Activated CD4-positive, alpha-beta T cell treated with anti-CD3 and anti-CD28 coated beads for 36 hours (primary cell): Measurements from ENCODE around the gene DNAI2. TPM values are rescaled to one million over a fixed set of nuclear protein-coding genes. Genes with fewer than 3 reads are reported as not detected.
"Not testable (repeated sequence)": the region's sequence is repeated elsewhere in the genome, so short reads cannot be mapped to it uniquely, and the experiment has no call there.

Experiments used
- ATAC-seq: fragments of 200-7000 bp; cut with Tn5 transposase; one replicate; pipeline ENCODE4 v1.10.0; 2021; ENCODE audit warnings: mild to moderate bottlenecking, moderate library complexity
- CTCF ChIA-PET: fragments of 350-600 bp; sonication (Branson Sonifier 250); formaldehyde crosslinking; loops from one replicate; lab custom pipeline; 2021; ENCODE audit warnings: antibody characterized with exemption; lab: Charles Lee
- POLR2A ChIA-PET: fragments of 350-600 bp; sonication (Branson Sonifier 250); formaldehyde crosslinking; loops from one replicate; lab custom pipeline; 2021; ENCODE audit warnings: antibody characterized with exemption, inconsistent platforms; lab: Charles Lee
- DNase-seq: peaks from one replicate; pipeline ENCODE4 v3.0.0-alpha.2; 2020
- H3K27ac Mint-ChIP-seq: one replicate; pipeline ENCODE4 v1.8.0; 2021; ENCODE audit warnings: mixed read lengths
- H3K27me3 Mint-ChIP-seq: one replicate; pipeline ENCODE4 v1.8.0; 2021; ENCODE audit warnings: mixed read lengths
- H3K36me3 Mint-ChIP-seq: one replicate; pipeline ENCODE4 v1.8.0; 2021; ENCODE audit warnings: low read depth, mixed read lengths
- H3K4me1 Mint-ChIP-seq: one replicate; pipeline ENCODE4 v1.8.0; 2021; ENCODE audit warnings: mixed read lengths
- H3K4me3 Mint-ChIP-seq: one replicate; pipeline ENCODE4 v1.8.0; 2021; ENCODE audit warnings: mild to moderate bottlenecking, moderate library complexity, mixed read lengths
- H3K9me3 Mint-ChIP-seq: one replicate; pipeline ENCODE4 v1.8.0; 2021; ENCODE audit warnings: low read depth, mixed read lengths
- intact Hi-C, 2 experiments: fragments of 100-400 bp; cut with DNase I in 1 of 2; cut with micrococcal nuclease in 1 of 2; formaldehyde crosslinking; loops; one replicate each; pipeline versions ENCODE4 v1.14.2 to v1.15.1; 2022 to 2024; cut with DNase I, micrococcal nuclease
- total RNA-seq, 2 experiments: library from RNA; stranded (reverse); gene quantifications; one replicate each; pipeline ENCODE4 v1.2.3, GENCODE V29; 2021

The DNAI2 gene
- total RNA-seq, 2 experiments from 2014 or later, result 0.14 to 0.49 TPM

GRCh38 chr17:74277935-74278334 is 3.9 kb downstream of the DNAI2 start:
- Mint-ChIP-seq H3K4me1 (peaks cover 42% of the 10 kb centered on the region), H3K4me3 (no peak overlapping the region), H3K9me3 (no peaks in the 10 kb centered on the region), H3K27me3 (peaks cover 2% of the 10 kb centered on the region), H3K27ac (no peak overlapping the region), H3K36me3 (no peaks in the 10 kb centered on the region)
- intact Hi-C loops, result no loop called here
- ChIA-PET CTCF (no interaction called here), POLR2A (no interaction called here)
- ATAC-seq, result no peak
- DNase-seq, result no peak

GRCh38 chr17:74279617-74280016 is 5.6 kb downstream of the DNAI2 start:
- H3K27me3 Mint-ChIP-seq, H3K36me3 Mint-ChIP-seq, DNase-seq, POLR2A ChIA-PET, ATAC-seq, H3K4me3 Mint-ChIP-seq, CTCF ChIA-PET, H3K9me3 Mint-ChIP-seq: not testable (repeated sequence)
- peaks cover 37% of the 10 kb centered on the region for H3K4me1 Mint-ChIP-seq
- H3K27ac Mint-ChIP-seq, result peak overlapping the region; percentile 74
- intact Hi-C loops, result loop anchor here (2.0 to 5.0 kb wide), 2 partner anchors 67 to 77 kb away; partner anchors contain the start of genes RPL38 (in 1 of the 2) and TTYH2 (in 1 of the 2)

GRCh38 chr17:74280093-74280513 is 6.1 kb downstream of the DNAI2 start:
- no peaks in the 10 kb centered on the region for H3K9me3 Mint-ChIP-seq
- H3K4me3 Mint-ChIP-seq, result no peak overlapping the region
- ChIA-PET POLR2A (no interaction called here), CTCF (no interaction called here)
- ATAC-seq (peak; percentile 80), DNase-seq (peak; percentile 75)
- peak overlapping the region; percentile 74 for H3K27ac Mint-ChIP-seq
- no peaks in the 10 kb centered on the region for H3K27me3 Mint-ChIP-seq
- intact Hi-C loops, result loop anchor here (2.0 to 5.0 kb wide), 2 partner anchors 68 to 77 kb away; partner anchors contain the start of genes RPL38 (in 1 of the 2) and TTYH2 (in 1 of the 2)
- H3K4me1 Mint-ChIP-seq, result peaks cover 38% of the 10 kb centered on the region
- H3K36me3 Mint-ChIP-seq, result no peaks in the 10 kb centered on the region

GRCh38 chr17:74281799-74282198 is 7.8 kb downstream of the DNAI2 start:
- H3K36me3 Mint-ChIP-seq, result no peaks in the 10 kb centered on the region
- ATAC-seq, result no peak
- ChIA-PET CTCF (interaction anchor here (0.6 to 1.4 kb wide), 4 partner anchors 11 to 89 kb away, joined by 3 to 6 read pairs (median 4); partner anchors contain the start of gene TTYH2), POLR2A (interaction anchor here (0.9 to 1.2 kb wide), 3 partner anchors 16 to 76 kb away, joined by 3 to 4 read pairs (median 4); no protein-coding TSS in a partner anchor)
- H3K27ac Mint-ChIP-seq, result peak overlapping the region; percentile 85
- no peak overlapping the region for H3K4me3 Mint-ChIP-seq
- intact Hi-C loops, result loop anchor here (2.0 to 5.0 kb wide), 3 partner anchors 17 to 79 kb away; partner anchors contain the start of genes RPL38 (in 1 of the 2) and TTYH2 (in 1 of the 2)
- no peaks in the 10 kb centered on the region for H3K27me3 Mint-ChIP-seq
- H3K9me3 Mint-ChIP-seq, result no peaks in the 10 kb centered on the region
- H3K4me1 Mint-ChIP-seq, result peaks cover 36% of the 10 kb centered on the region
- DNase-seq, result no peak

- not testable (repeated sequence) for H3K36me3 Mint-ChIP-seq, DNase-seq, H3K9me3 Mint-ChIP-seq, ATAC-seq, H3K27me3 Mint-ChIP-seq, H3K4me3 Mint-ChIP-seq
- Mint-ChIP-seq H3K4me1 (peaks cover 40% of the 10 kb centered on the region), H3K27ac (peak overlapping the region; percentile 85)
- CTCF ChIA-PET, result interaction anchor here (0.6 to 1.4 kb wide), 3 partner anchors 12 to 89 kb away, joined by 3 to 6 read pairs (median 4); no protein-coding TSS in a partner anchor
- POLR2A ChIA-PET, result interaction anchor here (1.2 kb wide), 1 partner anchor 16 kb away, joined by 3 read pairs; no protein-coding TSS in a partner anchor
- intact Hi-C loops, result loop anchor here (2.0 to 5.0 kb wide), 2 partner anchors 17 to 70 kb away; partner anchors contain the start of gene TTYH2 (in 1 of the 2)
These were observed 8.2 kb downstream of the DNAI2 start for GRCh38 chr17:74282274-74282586.

- H3K36me3 Mint-ChIP-seq, result no peaks in the 10 kb centered on the region
- H3K27ac Mint-ChIP-seq, result peak overlapping the region; percentile 85
- H3K9me3 Mint-ChIP-seq, result no peaks in the 10 kb centered on the region
- CTCF ChIA-PET, result interaction anchor here (0.5 to 1.4 kb wide), 3 partner anchors 12 to 102 kb away, joined by 3 to 6 read pairs (median 4); no protein-coding TSS in a partner anchor
- POLR2A ChIA-PET, result interaction anchor here (0.6 to 1.2 kb wide), 2 partner anchors 15 to 1093 kb away, joined by 3 read pairs; no protein-coding TSS in a partner anchor
- peak; percentile 77 for DNase-seq
- H3K27me3 Mint-ChIP-seq, result no peaks in the 10 kb centered on the region
- peak overlapping the region; percentile 44 for H3K4me3 Mint-ChIP-seq
- peak; percentile 66 for ATAC-seq
- peaks cover 44% of the 10 kb centered on the region for H3K4me1 Mint-ChIP-seq
- intact Hi-C loops, result loop anchor here (2.0 to 5.0 kb wide), 2 partner anchors 16 to 70 kb away; partner anchors contain the start of gene TTYH2 (in 1 of the 2)
These were observed 8.7 kb downstream of the DNAI2 start for GRCh38 chr17:74282587-74283370.

GRCh38 chr17:74283371-74283673 is 9.3 kb downstream of the DNAI2 start:
- POLR2A ChIA-PET, result no interaction called here
- CTCF ChIA-PET, result interaction anchor here (0.5 to 1.4 kb wide), 2 partner anchors 14 to 102 kb away, joined by 3 to 6 read pairs; no protein-coding TSS in a partner anchor
- Mint-ChIP-seq H3K4me3 (no peak overlapping the region), H3K27me3 (no peaks in the 10 kb centered on the region), H3K36me3 (no peaks in the 10 kb centered on the region), H3K9me3 (no peaks in the 10 kb centered on the region), H3K4me1 (peaks cover 49% of the 10 kb centered on the region), H3K27ac (no peak overlapping the region)
- intact Hi-C loops, result loop anchor here (2.0 to 5.0 kb wide), 2 partner anchors 15 to 71 kb away; partner anchors contain the start of gene TTYH2 (in 1 of the 2)
- DNase-seq, result no peak
- no peak for ATAC-seq

GRCh38 chr17:74287031-74287602 is 13.1 kb downstream of the DNAI2 start:
- ChIA-PET CTCF (no interaction called here), POLR2A (interaction anchor here (1.4 kb wide), 1 partner anchor 74 kb away, joined by 3 read pairs; the partner anchor contains the start of gene TTYH2)
- H3K36me3 Mint-ChIP-seq, result no peaks in the 10 kb centered on the region
- no peak for ATAC-seq
- no peak for DNase-seq
- H3K4me1 Mint-ChIP-seq, result peaks cover 49% of the 10 kb centered on the region
- H3K9me3 Mint-ChIP-seq, result no peaks in the 10 kb centered on the region
- intact Hi-C loops, result no loop called here
- H3K4me3 Mint-ChIP-seq, result no peak overlapping the region
- no peak overlapping the region for H3K27ac Mint-ChIP-seq
- H3K27me3 Mint-ChIP-seq, result no peaks in the 10 kb centered on the region

- ChIA-PET CTCF (interaction anchor here (0.8 to 1.0 kb wide), 3 partner anchors 10 to 601 kb away, joined by 3 to 4 read pairs (median 3); no protein-coding TSS in a partner anchor), POLR2A (no interaction called here)
- intact Hi-C loops, result loop anchor here in 1 of 2 experiments (1.0 kb wide), 1 partner anchor 10 kb away; no protein-coding TSS in a partner anchor
- no peaks in the 10 kb centered on the region for H3K36me3 Mint-ChIP-seq
- H3K27me3 Mint-ChIP-seq, result no peaks in the 10 kb centered on the region
- H3K9me3 Mint-ChIP-seq, result no peaks in the 10 kb centered on the region
- DNase-seq (peak; percentile 71), ATAC-seq (peak; percentile 97)
- H3K4me3 Mint-ChIP-seq, result no peak overlapping the region
- H3K4me1 Mint-ChIP-seq, result peaks cover 36% of the 10 kb centered on the region
- H3K27ac Mint-ChIP-seq, result peak overlapping the region; percentile 26
These were observed 14.8 kb downstream of the DNAI2 start for GRCh38 chr17:74288785-74289184.

- Mint-ChIP-seq H3K9me3 (no peaks in the 10 kb centered on the region), H3K4me3 (no peak overlapping the region), H3K27me3 (no peaks in the 10 kb centered on the region), H3K36me3 (no peaks in the 10 kb centered on the region), H3K4me1 (peaks cover 33% of the 10 kb centered on the region), H3K27ac (peak overlapping the region; percentile 55)
- DNase-seq, result no peak
- intact Hi-C loops, result loop anchor here in 1 of 2 experiments (1.0 kb wide), 1 partner anchor 9 kb away; no protein-coding TSS in a partner anchor
- no peak for ATAC-seq
- ChIA-PET CTCF (interaction anchor here (1.0 to 1.1 kb wide), 2 partner anchors 9 to 11 kb away, joined by 3 read pairs; no protein-coding TSS in a partner anchor), POLR2A (no interaction called here)
These were observed 15.7 kb downstream of the DNAI2 start for GRCh38 chr17:74289688-74290087.

- H3K36me3 Mint-ChIP-seq, result no peaks in the 10 kb centered on the region
- no peaks in the 10 kb centered on the region for H3K9me3 Mint-ChIP-seq
- H3K4me1 Mint-ChIP-seq, result peaks cover 29% of the 10 kb centered on the region
- DNase-seq (no peak), ATAC-seq (no peak)
- H3K27ac Mint-ChIP-seq, result no peak overlapping the region
- H3K4me3 Mint-ChIP-seq, result no peak overlapping the region
- POLR2A ChIA-PET, result no interaction called here
- H3K27me3 Mint-ChIP-seq, result no peaks in the 10 kb centered on the region
- intact Hi-C loops, result no loop called here
- CTCF ChIA-PET, result interaction anchor here (1.0 to 1.1 kb wide), 2 partner anchors 9 to 11 kb away, joined by 3 read pairs; no protein-coding TSS in a partner anchor
These were observed 16.3 kb downstream of the DNAI2 start for GRCh38 chr17:74290340-74290739.
